Common myeloid progenitor, CD34-positive (primary cell): ENCODE results near the gene ABHD3.

Experiments
- CTCF ChIA-PET: fragments of 350-600 bp; sonication (Branson Sonifier 250); formaldehyde crosslinking; loops from one replicate; lab custom pipeline; 2021; ENCODE audit warnings: antibody characterized with exemption; lab: Charles Lee
- POLR2A ChIA-PET: fragments of 350-600 bp; sonication (Branson Sonifier 250); formaldehyde crosslinking; loops from one replicate; lab custom pipeline; 2021; ENCODE audit warnings: antibody characterized with exemption; lab: Charles Lee
- DNase-seq, 3 donors: peaks; one replicate each; pipeline versions ENCODE4 v3.0.0 to v3.0.0-alpha.2; 2013
- H3K27ac ChIP-seq, 2 experiments: 1 replicate in 1 of 2; 2 replicates in 1 of 2; pipeline ENCODE4 v1.7.0; 2013; ENCODE audit warnings: inconsistent platforms in 2 of 2, low read length in 2 of 2, mild to moderate bottlenecking in 2 of 2, low read depth in 1 of 2, moderate library complexity in 1 of 2; ENCODE audit not compliant: severe bottlenecking in 2 of 2, insufficient read depth in 1 of 2, poor library complexity in 1 of 2
- H3K27me3 ChIP-seq, 5 experiments: replicated peaks in 2 of 5; 1 replicate in 3 of 5; 2 replicates in 2 of 5; pipeline versions ENCODE4 v1.6.1 to v1.7.0; 2013; ENCODE audit warnings: low read length in 4 of 5, mild to moderate bottlenecking in 2 of 5, moderate library complexity in 2 of 5, inconsistent platforms in 1 of 5; ENCODE audit not compliant: insufficient read depth in 5 of 5, control insufficient read depth in 4 of 5
- H3K36me3 ChIP-seq, 4 experiments: 1 replicate in 2 of 4; 2 replicates in 2 of 4; pipeline versions ENCODE4 v1.6.1 to v1.7.0; 2013; ENCODE audit warnings: low read length in 3 of 4, control low read depth in 1 of 4, mild to moderate bottlenecking in 1 of 4; ENCODE audit not compliant: control insufficient read depth in 4 of 4, insufficient read depth in 4 of 4
- H3K4me1 ChIP-seq, 4 experiments: 1 replicate in 3 of 4; 2 replicates in 1 of 4; pipeline versions ENCODE4 v1.6.1 to v1.7.1; 2013; ENCODE audit warnings: low read length in 3 of 4, mild to moderate bottlenecking in 3 of 4, control low read depth in 1 of 4, inconsistent platforms in 1 of 4, moderate library complexity in 1 of 4; ENCODE audit not compliant: control insufficient read depth in 4 of 4, insufficient read depth in 4 of 4; ENCODE audit errors: control extremely low read depth in 1 of 4
- H3K4me3 ChIP-seq, 7 experiments: 1 replicate in 4 of 7; 2 replicates in 3 of 7; pipeline versions ENCODE4 v1.5.1 to v1.7.0; 2013; ENCODE audit warnings: mild to moderate bottlenecking in 7 of 7, low read length in 6 of 7, moderate library complexity in 6 of 7, inconsistent platforms in 2 of 7, low read depth in 2 of 7, control low read depth in 1 of 7; ENCODE audit not compliant: insufficient read depth in 4 of 7, control insufficient read depth in 1 of 7; ENCODE audit errors: extremely low read depth in 1 of 7
- H3K9me3 ChIP-seq, 5 experiments: 1 replicate in 4 of 5; 2 replicates in 1 of 5; pipeline versions ENCODE4 v1.6.1 to v1.7.1; 2013; ENCODE audit warnings: low read length in 4 of 5, mild to moderate bottlenecking in 2 of 5, inconsistent platforms in 1 of 5, low read depth in 1 of 5, moderate library complexity in 1 of 5; ENCODE audit not compliant: control insufficient read depth in 4 of 5, insufficient read depth in 2 of 5; ENCODE audit errors: control extremely low read depth in 1 of 5
- WGBS: methylation state at CpG from one replicate; pipeline ENCODE4 v1.1.5; 2013; ENCODE audit not compliant: insufficient coverage; 5-methylcytosine and 5-hydroxymethylcytosine counted together

Gene ABHD3

DNA sequence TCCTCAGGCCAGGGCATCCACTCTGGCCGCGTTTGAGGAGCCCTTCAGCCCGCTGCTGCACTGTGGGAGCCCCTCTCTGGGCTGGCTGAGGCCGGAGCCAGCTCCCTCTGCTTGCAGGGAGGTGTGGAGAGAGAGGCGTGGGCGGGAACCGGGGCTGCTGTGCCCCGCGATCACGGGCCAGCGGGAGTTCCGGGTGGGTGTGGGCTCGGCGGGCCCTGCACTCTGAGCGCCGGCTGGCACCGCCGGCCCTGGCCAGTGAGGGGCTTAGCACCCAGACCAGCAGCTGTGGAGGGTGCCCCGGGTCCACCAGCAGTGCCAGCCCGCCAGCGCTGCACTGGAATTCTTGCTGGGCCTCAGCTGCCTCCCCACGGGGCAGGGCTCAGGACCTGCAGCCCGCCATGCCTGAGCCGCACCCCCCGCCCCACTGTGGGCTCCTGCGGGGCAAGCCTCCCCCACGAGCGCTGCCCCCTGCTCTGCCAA lies 1.9 kb upstream of the ABHD3 start:
- ChIA-PET CTCF (interaction anchor here (1.7 kb wide), 1 partner anchor 35 kb away, joined by 3 read pairs; no protein-coding TSS in a partner anchor), POLR2A (no interaction called here)
- Histone ChIP-seq H3K27me3 (no peaks in the 10 kb centered on the region), H3K9me3 (no peaks in the 10 kb centered on the region), H3K4me3 (no peak overlapping the region), H3K27ac (no peak overlapping the region), H3K36me3 (peaks cover 0 to 6% (median 2%) of the 10 kb centered on the region in 4 experiments), H3K4me1 (peaks cover 4 to 16% (median 12%) of the 10 kb centered on the region in 4 experiments)
- no peak for DNase-seq
- 98% methylated on average over 20 of the region's 28 CpGs for WGBS

DNA sequence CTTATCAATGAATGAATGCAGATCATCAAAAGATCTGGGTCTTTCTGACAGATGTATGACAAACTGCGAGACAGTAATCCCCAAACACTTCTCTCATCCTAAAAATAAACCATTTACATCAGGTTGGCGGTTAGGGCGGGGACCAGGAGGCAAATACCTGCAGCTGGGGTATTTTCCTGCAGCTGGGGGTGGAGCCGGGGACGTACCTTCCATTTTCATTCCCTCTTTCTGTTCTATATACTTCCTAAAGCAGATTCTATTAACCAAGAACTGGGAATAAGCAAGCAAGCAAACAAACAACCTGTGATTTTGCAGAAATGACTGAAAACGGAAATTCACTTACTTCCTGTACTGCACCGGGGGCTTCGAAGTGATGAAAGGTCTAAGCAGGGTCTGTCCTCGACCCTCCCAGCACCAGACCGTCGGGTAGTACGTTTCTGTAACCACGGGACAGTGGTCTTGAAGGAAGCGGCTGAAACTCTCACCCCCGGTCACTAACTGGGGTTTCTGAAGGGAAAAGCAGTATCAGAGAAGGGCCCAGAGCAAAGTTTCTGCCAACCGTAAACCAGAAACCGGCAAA lies 1.2 kb downstream of the ABHD3 start:
- POLR2A ChIA-PET, result interaction anchor here (1.2 to 1.4 kb wide), 2 partner anchors 21 to 103 kb away, joined by 4 to 6 read pairs; partner anchors contain the start of gene ESCO1
- DNase-seq, result no peak
- Histone ChIP-seq H3K27me3 (no peaks in the 10 kb centered on the region), H3K4me1 (peaks cover 4 to 21% (median 12%) of the 10 kb centered on the region in 4 experiments), H3K27ac (peak overlapping the region; percentile 35 to 82), H3K36me3 (peaks cover 0 to 15% (median 8%) of the 10 kb centered on the region in 4 experiments), H3K9me3 (no peaks in the 10 kb centered on the region), H3K4me3 (peak overlapping the region; percentile 74 to 99 (median 92))
- 0% methylated on average over 13 of the region's 17 CpGs for WGBS
- CTCF ChIA-PET, result no interaction called here

DNA sequence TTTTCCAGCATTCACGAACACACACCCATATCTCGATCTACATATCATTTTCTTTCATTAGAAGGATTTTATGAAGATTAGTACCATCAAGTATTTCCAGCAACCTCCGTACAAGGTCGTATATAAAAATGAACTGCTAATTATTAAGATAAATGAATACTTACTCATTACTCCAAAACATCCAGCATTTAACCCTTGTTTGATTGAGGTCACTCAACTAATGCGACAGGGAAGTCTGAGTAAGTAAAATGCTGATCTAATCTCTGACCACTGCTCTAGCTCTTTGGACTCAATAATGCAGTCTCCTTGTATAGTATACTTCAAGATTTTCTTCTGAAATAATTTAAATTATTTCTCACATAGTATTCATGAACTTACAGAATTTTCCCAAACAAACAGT lies 2.0 kb downstream of the ABHD3 start:
- peaks cover 4 to 21% (median 12%) of the 10 kb centered on the region in 4 experiments for H3K4me1 ChIP-seq
- no peaks in the 10 kb centered on the region for H3K9me3 ChIP-seq
- peaks cover 0 to 18% (median 9%) of the 10 kb centered on the region in 4 experiments for H3K36me3 ChIP-seq
- ChIA-PET CTCF (no interaction called here), POLR2A (no interaction called here)
- peak overlapping the region in 4 of 7 experiments; percentile 74 to 99 (median 96) for H3K4me3 ChIP-seq
- H3K27me3 ChIP-seq, result no peaks in the 10 kb centered on the region
- H3K27ac ChIP-seq, result no peak overlapping the region
- DNase-seq, result no peak
- WGBS, result no CpG with 5 or more reads among the region's 5 CpGs

DNA sequence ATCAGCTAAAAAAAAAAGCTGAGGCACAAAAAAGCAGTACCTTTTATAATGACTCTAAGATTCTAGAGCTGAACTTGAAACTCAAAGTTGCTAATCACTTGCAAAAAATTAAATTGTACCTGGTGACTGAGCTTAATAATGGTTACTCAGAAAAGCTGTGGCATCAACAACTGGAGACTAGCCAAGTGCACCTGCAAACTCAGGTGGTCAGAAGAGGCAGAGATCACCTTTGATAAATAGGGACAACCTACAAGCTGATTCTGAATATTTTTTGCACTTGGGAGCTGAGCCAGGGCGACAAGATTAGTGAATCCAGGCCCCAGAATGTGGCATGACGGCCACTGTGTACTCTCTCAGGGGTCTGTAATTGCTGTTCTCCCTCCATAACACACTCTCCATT lies 3.0 kb downstream of the ABHD3 start:
- no peak for DNase-seq
- Histone ChIP-seq H3K27ac (no peak overlapping the region), H3K27me3 (no peaks in the 10 kb centered on the region), H3K9me3 (no peaks in the 10 kb centered on the region), H3K36me3 (peaks cover 0 to 23% (median 9%) of the 10 kb centered on the region in 4 experiments), H3K4me1 (peaks cover 4 to 21% (median 12%) of the 10 kb centered on the region in 4 experiments), H3K4me3 (no peak overlapping the region)
- WGBS, result 100% methylated on average over 2 of the region's 2 CpGs
- ChIA-PET CTCF (interaction anchor here (0.9 to 1.7 kb wide), 2 partner anchors 11 to 46 kb away, joined by 3 to 7 read pairs; no protein-coding TSS in a partner anchor), POLR2A (interaction anchor here (1.1 kb wide), 1 partner anchor 18 kb away, joined by 5 read pairs; no protein-coding TSS in a partner anchor)

DNA sequence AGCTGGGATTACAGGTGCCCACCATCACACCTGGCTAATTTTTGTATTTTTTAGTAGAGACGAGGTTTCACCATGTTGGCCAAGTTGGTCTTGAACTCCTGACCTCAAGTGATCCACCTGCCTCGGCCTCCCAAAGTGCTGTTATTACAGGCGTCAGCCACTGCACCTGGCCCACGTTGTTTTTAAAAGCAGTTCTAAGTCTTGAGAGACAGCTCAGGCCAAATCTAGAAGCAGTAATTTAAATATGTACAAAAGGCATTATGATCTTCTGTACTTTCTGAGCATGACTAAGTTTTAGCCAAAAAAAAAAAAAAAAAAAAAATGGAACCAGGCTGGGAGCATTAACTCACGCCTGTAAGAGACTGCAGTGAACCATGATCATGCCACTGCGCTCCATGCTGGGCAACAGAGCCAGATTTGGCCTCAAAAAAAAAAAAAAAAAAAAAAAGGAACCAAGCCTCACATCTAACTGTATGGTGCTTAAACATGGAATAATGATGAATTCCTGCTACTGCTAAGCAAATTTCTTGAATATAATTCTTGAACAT lies 4.0 kb downstream of the ABHD3 start:
- ChIA-PET CTCF (interaction anchor here (0.9 to 1.7 kb wide), 2 partner anchors 10 to 47 kb away, joined by 3 to 7 read pairs; no protein-coding TSS in a partner anchor), POLR2A (interaction anchor here (0.6 kb wide), 1 partner anchor 65 kb away, joined by 5 read pairs; no protein-coding TSS in a partner anchor)
- no peak for DNase-seq
- H3K36me3 ChIP-seq, result peaks cover under 1 to 26% (median 9%) of the 10 kb centered on the region in 4 experiments
- H3K9me3 ChIP-seq, result no peaks in the 10 kb centered on the region
- 95% methylated on average over 2 of the region's 6 CpGs for WGBS
- H3K4me1 ChIP-seq, result peaks cover 4 to 21% (median 12%) of the 10 kb centered on the region in 4 experiments
- no peak overlapping the region for H3K27ac ChIP-seq
- no peaks in the 10 kb centered on the region for H3K27me3 ChIP-seq
- H3K4me3 ChIP-seq, result no peak overlapping the region

DNA sequence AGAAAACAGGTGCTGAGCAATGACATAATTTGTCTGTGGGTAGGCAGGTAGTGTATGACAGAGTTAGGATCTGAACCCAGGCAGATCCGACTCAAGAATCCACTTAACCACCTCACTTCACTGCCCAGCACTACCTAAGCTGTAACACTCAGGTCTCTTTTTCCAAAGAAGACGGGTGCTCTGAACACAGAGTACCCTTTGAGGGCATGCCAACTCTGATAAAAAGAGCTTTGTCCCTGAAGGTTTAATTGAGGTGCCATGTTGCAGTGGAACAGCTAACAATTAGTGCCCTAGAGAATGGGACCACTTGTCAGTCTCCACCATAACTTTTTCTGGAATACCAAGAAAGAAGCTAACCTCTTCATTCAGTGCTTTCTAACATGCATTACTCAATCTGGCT lies 11.3 kb downstream of the ABHD3 start:
- peaks cover 0 to 5% (median 3%) of the 10 kb centered on the region in 5 experiments for H3K9me3 ChIP-seq
- no peaks in the 10 kb centered on the region for H3K4me1 ChIP-seq
- WGBS, result 100% methylated on average over 1 of the region's 2 CpGs
- no peak overlapping the region for H3K4me3 ChIP-seq
- ChIA-PET CTCF (interaction anchor here (0.9 to 1.1 kb wide), 2 partner anchors 21 to 30 kb away, joined by 3 read pairs; no protein-coding TSS in a partner anchor), POLR2A (no interaction called here)
- peaks cover 3 to 45% (median 11%) of the 10 kb centered on the region in 4 experiments for H3K36me3 ChIP-seq
- H3K27me3 ChIP-seq, result no peaks in the 10 kb centered on the region
- no peak for DNase-seq
- H3K27ac ChIP-seq, result no peak overlapping the region
